Endothelial cell of umbilical vein (primary cell): ENCODE measurements around the gene TNIK. TPM values are rescaled to one million over a fixed set of nuclear protein-coding genes. Genes with fewer than 3 reads are reported as not detected.
"Not testable (repeated sequence)": the region's sequence is repeated elsewhere in the genome, so short reads cannot be mapped to it uniquely, and the experiment has no call there.

ENCODE experiments used
- BruUV-seq: library from RNA; stranded (reverse); fragments of 400-500 nt; replicated peaks from 2 replicates; lab custom pipeline; 2021; lab: Mats Ljungman, UMichigan
- CTCF ChIA-PET: fragments of 300-600, 350-600 bp; sonication (Branson Sonifier 250); formaldehyde crosslinking; loops from one replicate; lab custom pipeline; 2021; ENCODE audit warnings: antibody characterized with exemption, inconsistent platforms; lab: Charles Lee
- POLR2A ChIA-PET: fragments of 300-600, 350-600 bp; sonication (Branson Sonifier 250); formaldehyde crosslinking; loops from one replicate; lab custom pipeline; 2021; ENCODE audit warnings: antibody characterized with exemption, inconsistent platforms; lab: Charles Lee
- DNase-seq: peaks from one replicate; pipeline ENCODE4 v3.0.0-alpha.2; 2011; ENCODE audit warnings: low read depth, low spot score
- FAIRE-seq: peaks from 2 replicates; lab custom pipeline; 2011; peaks lifted over from hg19 to GRCh38; lab: Jason Lieb, UNC
- H2AFZ ChIP-seq: 2 replicates; pipeline ENCODE4 v1.6.0; 2012; ENCODE audit warnings: low read depth, low read length, control low read depth, inconsistent platforms
- H3K27ac ChIP-seq: 2 replicates; pipeline ENCODE4 v1.5.1; 2011; ENCODE audit warnings: low read depth, mild to moderate bottlenecking, control low read depth, low read length, moderate library complexity; ENCODE audit not compliant: insufficient read depth
- H3K27me3 ChIP-seq, 2 experiments: 2 replicates each; pipeline versions ENCODE4 v1.6.0 to v1.6.1; 2011; ENCODE audit warnings: low read length in 2 of 2, mixed read lengths in 1 of 2; ENCODE audit not compliant: control insufficient read depth in 2 of 2, insufficient read depth in 2 of 2
- H3K36me3 ChIP-seq, 2 experiments: 2 replicates in 1 of 2; 3 replicates in 1 of 2; pipeline ENCODE4 v1.5.1; 2011; ENCODE audit warnings: low read length in 2 of 2, mild to moderate bottlenecking in 1 of 2, moderate library complexity in 1 of 2; ENCODE audit not compliant: control insufficient read depth in 2 of 2, insufficient read depth in 2 of 2; ENCODE audit errors: extremely low read depth in 1 of 2
- H3K4me1 ChIP-seq: 3 replicates; pipeline ENCODE4 v1.5.1; 2011; ENCODE audit warnings: mild to moderate bottlenecking, low read length; ENCODE audit not compliant: control insufficient read depth, insufficient read depth; ENCODE audit errors: extremely low read depth
- H3K4me2 ChIP-seq: 2 replicates; pipeline ENCODE4 v1.6.1; 2011; ENCODE audit warnings: low read length, control low read depth, mixed read lengths; ENCODE audit not compliant: insufficient read depth
- H3K4me3 ChIP-seq, 3 experiments: fragments of 200-600 bp in 1 of 3; sonication (generic), shearing (Covaris generic) in 1 of 3; replicated peaks in 1 of 3; 2 replicates each; pipeline ENCODE4 v1.5.1; 2011 to 2016; ENCODE audit warnings: control low read depth in 3 of 3, low read length in 3 of 3, mild to moderate bottlenecking in 2 of 3, inconsistent platforms in 1 of 3, low read depth in 1 of 3, moderate library complexity in 1 of 3; ENCODE audit not compliant: insufficient read depth in 1 of 3
- H3K79me2 ChIP-seq: 2 replicates; pipeline ENCODE4 v1.6.0; 2012; ENCODE audit warnings: low read length, inconsistent platforms; ENCODE audit not compliant: control insufficient read depth, insufficient read depth
- H3K9ac ChIP-seq: replicated peaks from 2 replicates; pipeline ENCODE3; 2011; ENCODE audit warnings: low read length, control low read depth; ENCODE audit not compliant: insufficient read depth; ENCODE audit errors: extremely low read depth
- H3K9me1 ChIP-seq: replicated peaks from 3 replicates; pipeline ENCODE4 v1.6.0; 2011; ENCODE audit warnings: mild to moderate bottlenecking, low read length; ENCODE audit not compliant: control insufficient read depth, insufficient read depth; ENCODE audit errors: extremely low read depth
- H3K9me3 ChIP-seq: replicated peaks from 2 replicates; pipeline ENCODE4 v1.5.1; 2012; ENCODE audit warnings: low read length, inconsistent platforms; ENCODE audit not compliant: control insufficient read depth, insufficient read depth
- H4K20me1 ChIP-seq: replicated peaks from 2 replicates; pipeline ENCODE3; 2011; ENCODE audit warnings: mild to moderate bottlenecking, low read length; ENCODE audit not compliant: control insufficient read depth, insufficient read depth; ENCODE audit errors: extremely low read depth
- CTCF ChIP-seq, 2 donors: IDR thresholded peaks; 1 replicate in 1 of 2; 2 replicates in 1 of 2; pipeline ENCODE4 v1.5.1; 2011; ENCODE audit warnings: low read length in 2 of 2, mild to moderate bottlenecking in 2 of 2, moderate library complexity in 2 of 2, control low read depth in 1 of 2, inconsistent platforms in 1 of 2, low read depth in 1 of 2; ENCODE audit not compliant: insufficient read depth in 1 of 2; ENCODE audit errors: extremely low read depth in 1 of 2
- EZH2 ChIP-seq: IDR thresholded peaks from 2 replicates; pipeline ENCODE4 v1.6.1; 2012; ENCODE audit warnings: borderline replicate concordance, low read depth, mild to moderate bottlenecking, moderate library complexity, low read length, inconsistent platforms; ENCODE audit not compliant: severe bottlenecking
- FOS ChIP-seq: IDR thresholded peaks from 2 replicates; pipeline ENCODE4 v1.6.1; 2011; ENCODE audit warnings: mild to moderate bottlenecking, low read length, moderate library complexity, borderline replicate concordance; ENCODE audit not compliant: insufficient read depth
- GATA2 ChIP-seq: IDR thresholded peaks from 2 replicates; pipeline ENCODE4 v1.7.0; 2011; ENCODE audit warnings: low read depth, mild to moderate bottlenecking, moderate library complexity, mixed read lengths, low read length; ENCODE audit not compliant: insufficient read length, insufficient read depth
- JUN ChIP-seq: IDR thresholded peaks from 2 replicates; pipeline ENCODE4 v1.6.1; 2011; ENCODE audit warnings: borderline replicate concordance, low read depth; ENCODE audit not compliant: insufficient read length, insufficient read depth
- MAX ChIP-seq: IDR thresholded peaks from 2 replicates; pipeline ENCODE4 v1.6.1; 2011; ENCODE audit not compliant: insufficient read depth, insufficient read length
- MYC ChIP-seq: IDR thresholded peaks from one replicate; pipeline ENCODE4 v1.6.1; 2011; ENCODE audit warnings: mild to moderate bottlenecking, low read depth, low read length
- POLR2A ChIP-seq: IDR thresholded peaks from 2 replicates; pipeline ENCODE4 v1.6.1; 2012; ENCODE audit warnings: low read depth, mild to moderate bottlenecking, control low read depth, low read length
- POLR2AphosphoS5 ChIP-seq: IDR thresholded peaks from 2 replicates; pipeline ENCODE4 v1.6.1; 2012; ENCODE audit warnings: low read depth, mild to moderate bottlenecking, control low read depth, low read length, moderate library complexity; ENCODE audit not compliant: insufficient read depth
- dilution Hi-C: fragments of 300-500 bp; cut with MboI; formaldehyde crosslinking; loops from one replicate; pipeline ENCODE4 v1.15.0; 2019; ENCODE audit warnings: low sequenced_read_pairs; ENCODE audit not compliant: extremely low pct_ligation_motif_present
- intact Hi-C: fragments of 100-400 bp; cut with micrococcal nuclease; formaldehyde crosslinking; loops from one replicate; pipeline ENCODE4 v1.10.0; 2022
- polyA plus RNA-seq, 4 experiments: library from polyadenylated mRNA; depleted of rRNA in 3 of 4; stranded (reverse) in 3 of 4; unstranded in 1 of 4; fragments of >200 nt; gene quantifications; 2 replicates each; pipeline versions ENCODE4 v1.2.1 to v1.2.3, GENCODE V29; 2011 to 2012; ENCODE audit warnings: missing spikeins in 1 of 4
- total RNA-seq: library from RNA; stranded (reverse); gene quantifications from 2 replicates; pipeline ENCODE4 v1.2.3, GENCODE V29; 2021

Gene TNIK
- total and polyA plus RNA-seq, 2 donors (not counting 3 experiments of a cell fraction or from before 2014, with no cell fraction given) = 10.9 to 39.7 TPM

DNA sequence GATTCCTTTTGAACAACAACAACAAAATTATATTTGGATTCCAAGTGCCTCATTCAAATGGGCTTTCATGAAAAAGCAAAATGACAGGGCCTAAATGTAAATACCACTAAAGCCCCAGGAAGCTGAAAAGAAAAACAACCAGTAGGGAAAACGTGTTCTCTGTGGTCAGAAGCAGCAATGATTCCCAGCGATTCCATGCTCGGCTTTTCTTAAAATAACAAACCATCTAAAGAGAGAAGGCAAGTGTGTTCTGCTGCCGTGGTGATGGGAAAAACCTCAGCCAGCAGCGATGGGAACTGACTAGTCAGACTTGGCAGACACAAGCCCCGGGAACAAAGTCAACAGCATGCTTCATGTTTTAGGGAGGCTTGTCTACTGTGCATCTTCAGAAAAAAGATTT is 153.6 kb downstream of the TNIK start:
- no peaks in the 10 kb centered on the region for H3K36me3 ChIP-seq
- no peaks in the 10 kb centered on the region for H3K27me3 ChIP-seq
- ChIA-PET POLR2A (no interaction called here), CTCF (interaction anchor here (1.4 kb wide), 1 partner anchor 30 kb away, joined by 4 read pairs; no protein-coding TSS in a partner anchor)
- peak overlapping the region; percentile 28 for H2AFZ ChIP-seq
- no peaks in the 10 kb centered on the region for H3K9me3 ChIP-seq
- BruUV-seq = no TSS peak
- peak overlapping the region; percentile 23 for H3K27ac ChIP-seq
- no peaks in the 10 kb centered on the region for H3K9me1 ChIP-seq
- intact Hi-C loops (no loop called here), dilution Hi-C loops (no loop called here)
- H3K79me2 ChIP-seq = peaks cover 27% of the 10 kb centered on the region
- H4K20me1 ChIP-seq = no peaks in the 10 kb centered on the region
- TF ChIP-seq POLR2AphosphoS5 = no peak
- TF ChIP-seq FOS = no peak
- TF ChIP-seq MYC = no peak
- TF ChIP-seq MAX = no peak
- no peak for TF ChIP-seq EZH2
- no peak for TF ChIP-seq GATA2
- no peak for TF ChIP-seq POLR2A
- TF ChIP-seq CTCF (IDR thresholded peaks at IDR 0.05; ENCODE audit: extremely low read depth in 1 of 2, insufficient read depth in 1 of 2, low read depth in 1 of 2, low read length in 2 of 2) = no peak
- no peak for TF ChIP-seq JUN
- DNase-seq (peak; percentile 90), FAIRE-seq (peak; percentile 80)
- H3K4me2 ChIP-seq = peak overlapping the region; percentile 37
- peak overlapping the region; percentile 24 for H3K9ac ChIP-seq
- peaks cover 23% of the 10 kb centered on the region for H3K4me1 ChIP-seq
- no peak overlapping the region for H3K4me3 ChIP-seq

GRCh38 chr3:171305823-171306222 is 154.4 kb downstream of the TNIK start:
- H2AFZ ChIP-seq, H4K20me1 ChIP-seq, DNase-seq, H3K9ac ChIP-seq, H3K9me1 ChIP-seq, H3K4me2 ChIP-seq, intact Hi-C loops, H3K4me3 ChIP-seq, H3K36me3 ChIP-seq, POLR2A ChIA-PET, dilution Hi-C loops, H3K9me3 ChIP-seq, BruUV-seq, FAIRE-seq, H3K27me3 ChIP-seq, H3K27ac ChIP-seq: not testable (repeated sequence)
- peaks cover 19% of the 10 kb centered on the region for H3K4me1 ChIP-seq
- H3K79me2 ChIP-seq = peaks cover 25% of the 10 kb centered on the region
- CTCF ChIA-PET = interaction anchor here (1.2 kb wide), 1 partner anchor 15 kb away, joined by 3 read pairs; no protein-coding TSS in a partner anchor

GRCh38 chr3:171304498-171304897 is 155.7 kb downstream of the TNIK start:
- BruUV-seq, H3K4me1 ChIP-seq, H3K27me3 ChIP-seq, H3K9me3 ChIP-seq, FAIRE-seq, H3K9me1 ChIP-seq, POLR2A ChIA-PET, H3K4me2 ChIP-seq, H3K27ac ChIP-seq, DNase-seq, H4K20me1 ChIP-seq, dilution Hi-C loops, H3K36me3 ChIP-seq, CTCF ChIA-PET, H2AFZ ChIP-seq, intact Hi-C loops, H3K4me3 ChIP-seq, H3K9ac ChIP-seq: not testable (repeated sequence)
- H3K79me2 ChIP-seq = peaks cover 25% of the 10 kb centered on the region
